GM13977 (cell line): ENCODE results near the gene ANXA4.

Experiments used
- DNase-seq: peaks from one replicate; pipeline ENCODE4 v3.0.0; 2012; ENCODE audit warnings: low spot score
- in situ Hi-C: fragments of 300-500 bp; cut with MboI; formaldehyde crosslinking; loops from one replicate; pipeline ENCODE4 v1.12.0; 2022; ENCODE audit warnings: low sequenced_read_pairs, low pct_unique_long_range_greater_than_20kb, mixed read lengths, inconsistent platforms; ENCODE audit not compliant: unreplicated experiment
- TF ChIP-seq, protein P1 (sequence below): IDR thresholded peaks from 2 replicates; pipeline ENCODE4 v1.5.1; 2012; ENCODE audit warnings: mild to moderate bottlenecking, control low read depth; ENCODE audit not compliant: insufficient read depth; ENCODE audit errors: extremely low read depth, missing control alignments

The ANXA4 gene

GRCh38 chr2:69848186-69848790, 106.4 kb downstream of the ANXA4 start:
- TF ChIP-seq, protein P1, sequence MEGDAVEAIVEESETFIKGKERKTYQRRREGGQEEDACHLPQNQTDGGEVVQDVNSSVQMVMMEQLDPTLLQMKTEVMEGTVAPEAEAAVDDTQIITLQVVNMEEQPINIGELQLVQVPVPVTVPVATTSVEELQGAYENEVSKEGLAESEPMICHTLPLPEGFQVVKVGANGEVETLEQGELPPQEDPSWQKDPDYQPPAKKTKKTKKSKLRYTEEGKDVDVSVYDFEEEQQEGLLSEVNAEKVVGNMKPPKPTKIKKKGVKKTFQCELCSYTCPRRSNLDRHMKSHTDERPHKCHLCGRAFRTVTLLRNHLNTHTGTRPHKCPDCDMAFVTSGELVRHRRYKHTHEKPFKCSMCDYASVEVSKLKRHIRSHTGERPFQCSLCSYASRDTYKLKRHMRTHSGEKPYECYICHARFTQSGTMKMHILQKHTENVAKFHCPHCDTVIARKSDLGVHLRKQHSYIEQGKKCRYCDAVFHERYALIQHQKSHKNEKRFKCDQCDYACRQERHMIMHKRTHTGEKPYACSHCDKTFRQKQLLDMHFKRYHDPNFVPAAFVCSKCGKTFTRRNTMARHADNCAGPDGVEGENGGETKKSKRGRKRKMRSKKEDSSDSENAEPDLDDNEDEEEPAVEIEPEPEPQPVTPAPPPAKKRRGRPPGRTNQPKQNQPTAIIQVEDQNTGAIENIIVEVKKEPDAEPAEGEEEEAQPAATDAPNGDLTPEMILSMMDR, result no peak
- in situ Hi-C loops, result no loop called here
- DNase-seq, result no peak

- DNase-seq, result no peak
- TF ChIP-seq, protein P1, result no peak
- in situ Hi-C loops, result no loop called here
These were observed 116.3 kb downstream of the ANXA4 start for GRCh38 chr2:69858261-69858660.

DNA sequence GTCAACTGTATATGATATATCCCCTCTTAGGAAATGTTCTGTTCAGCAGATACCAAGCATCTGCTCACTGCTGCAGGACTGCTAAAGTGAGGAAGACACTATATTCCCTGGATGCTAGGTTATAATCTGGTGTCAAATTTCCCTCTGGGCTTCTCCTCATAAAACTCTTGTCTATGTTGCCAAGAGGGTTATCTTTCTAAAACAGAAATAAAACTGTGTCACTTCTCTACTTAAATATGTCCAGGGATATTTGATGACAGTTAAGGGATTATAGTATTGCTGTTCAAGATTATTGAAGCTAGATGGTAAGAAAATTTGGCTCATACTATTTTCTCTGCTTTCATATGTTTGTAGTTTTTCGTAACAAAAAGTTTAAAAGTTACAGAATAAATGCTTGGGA, 121.4 kb downstream of the ANXA4 start:
- in situ Hi-C loops, result no loop called here
- no peak for DNase-seq
- TF ChIP-seq, protein P1, result no peak
